H4 (cell line): ENCODE data around the gene BBOF1. TPM values are rescaled to one million over a fixed set of nuclear protein-coding genes. Genes with fewer than 3 reads are reported as not detected.
A peak's percentile ranks its signal among the peaks of the same experiment; 100 is the strongest.

Experiments
- DNase-seq: peaks from one replicate; pipeline ENCODE4 v3.0.0-alpha.2; 2015; ENCODE audit warnings: low spot score
- total RNA-seq: library from RNA; depleted of rRNA; stranded (reverse); fragments of >200 nt; shearing (Covaris generic); gene quantifications from 2 replicates; pipeline ENCODE4 v1.2.3, GENCODE V29; 2014

The BBOF1 gene
- total RNA-seq, 1 experiment from 2014 or later = 0.70 TPM

DNA sequence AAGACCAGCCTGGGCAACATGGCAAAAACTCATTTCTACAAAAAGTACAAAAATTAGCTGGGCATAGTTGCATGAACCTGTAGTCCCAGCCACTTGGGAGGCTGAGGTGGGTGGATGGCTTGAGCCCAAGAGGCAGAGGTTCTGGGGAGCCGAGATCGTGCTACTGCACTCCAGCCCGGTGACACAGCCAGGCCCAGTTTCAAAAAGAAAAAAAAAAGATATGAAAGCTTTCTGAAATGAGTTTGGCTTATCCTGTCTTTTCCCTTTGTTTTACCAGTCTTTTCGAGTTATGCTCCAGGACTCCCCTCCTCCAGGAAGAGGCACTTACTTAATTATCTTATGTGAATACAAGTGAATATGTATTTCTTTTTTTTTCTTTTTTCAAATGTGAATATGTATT is 3.2 kb downstream of the BBOF1 start:
- DNase-seq = no peak

DNA sequence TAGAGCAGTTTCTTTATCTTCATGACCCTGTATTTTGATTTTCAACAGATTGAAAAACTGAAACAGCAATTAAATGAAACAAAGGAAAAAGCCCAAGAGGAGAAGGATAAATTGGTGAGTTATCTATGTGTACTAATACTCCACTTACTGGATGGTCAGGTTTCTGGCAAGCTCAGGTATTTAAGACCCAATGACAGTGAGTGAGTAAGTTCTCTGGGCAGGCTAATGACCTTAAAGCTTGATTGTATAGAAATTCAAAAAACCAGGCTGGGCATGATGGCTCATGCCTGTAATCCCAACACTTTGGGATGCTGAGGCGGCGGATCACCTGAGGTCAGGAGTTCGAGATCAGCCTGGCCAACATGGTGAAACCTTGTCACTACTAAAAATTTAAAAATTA is 10.0 kb downstream of the BBOF1 start:
- DNase-seq = no peak

DNA sequence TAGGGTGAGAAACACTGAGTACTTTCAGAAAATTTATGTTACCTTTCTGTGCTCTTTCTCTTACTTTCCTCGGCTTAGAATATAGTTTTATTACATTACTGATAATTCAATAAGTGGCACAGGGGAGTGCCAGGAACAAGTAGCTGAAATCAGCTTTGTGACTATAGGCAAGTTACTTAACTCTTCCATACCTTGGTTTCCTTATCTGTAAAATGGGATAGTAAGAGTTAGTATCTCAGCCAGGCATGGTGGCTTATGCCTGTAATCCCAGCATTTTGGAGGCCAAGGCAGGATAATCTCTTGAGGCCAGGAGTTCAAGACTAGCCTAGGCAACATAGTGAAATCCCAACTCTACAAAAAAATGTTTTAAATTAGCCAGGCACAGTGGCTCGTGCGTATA is 15.4 kb downstream of the BBOF1 start:
- DNase-seq = no peak

DNA sequence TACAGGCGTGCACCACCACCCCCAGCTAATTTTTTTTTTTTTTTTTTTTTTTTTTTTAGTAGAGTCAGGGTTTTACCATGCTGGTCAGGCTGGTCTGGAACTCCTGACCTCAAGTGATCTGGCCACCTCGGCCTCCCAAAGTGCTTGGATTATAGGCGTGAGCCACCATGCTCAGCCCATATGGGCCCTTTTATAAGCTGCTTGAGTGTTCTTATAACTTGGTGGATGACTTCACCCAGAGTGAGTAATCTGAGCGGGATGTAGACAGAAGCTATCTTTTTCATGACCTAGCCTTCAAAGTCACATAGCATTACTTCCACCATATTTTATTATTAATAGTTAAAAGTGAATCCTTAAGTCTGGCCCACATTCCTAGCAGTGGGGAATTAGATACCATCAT is 16.4 kb downstream of the BBOF1 start:
- DNase-seq = no peak

DNA sequence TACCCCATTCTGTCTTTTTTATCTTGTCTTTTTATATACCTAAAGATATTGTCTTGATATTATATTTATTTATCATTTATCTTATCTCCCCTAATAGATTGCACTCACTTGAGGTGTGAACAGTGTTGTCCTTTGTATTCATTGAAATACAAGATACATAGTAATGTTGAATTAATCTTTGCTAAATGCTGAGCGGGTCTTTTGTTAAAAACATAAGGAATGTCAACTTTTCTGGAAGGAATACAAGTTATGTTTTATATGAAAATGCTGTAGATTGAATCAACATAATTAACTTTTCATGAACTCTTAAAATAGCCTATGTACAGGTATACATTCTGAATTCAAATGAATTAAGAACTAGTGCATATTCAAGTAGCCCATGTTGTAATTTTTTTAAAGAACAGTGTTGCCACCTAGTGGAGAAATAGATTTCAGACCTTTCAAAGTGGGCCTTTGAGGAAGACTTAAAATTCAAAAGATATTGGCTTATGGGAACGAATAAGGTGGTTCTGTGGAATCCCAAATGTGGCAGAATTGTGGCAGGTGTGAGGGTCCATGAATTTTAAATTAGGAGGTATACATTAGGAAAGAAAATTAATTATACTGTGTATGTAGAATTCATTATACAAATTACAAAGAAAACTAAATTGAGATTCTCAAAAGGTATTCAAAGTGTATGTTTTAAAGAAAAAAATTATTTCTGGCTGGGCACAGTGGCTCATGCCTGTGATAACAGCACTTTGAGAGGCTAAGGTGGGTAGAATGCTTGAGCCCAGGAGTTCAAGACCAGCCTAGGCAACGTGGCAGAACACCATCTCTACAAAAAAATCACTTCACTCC is 19.1 kb downstream of the BBOF1 start:
- DNase-seq = peak; percentile 38

DNA sequence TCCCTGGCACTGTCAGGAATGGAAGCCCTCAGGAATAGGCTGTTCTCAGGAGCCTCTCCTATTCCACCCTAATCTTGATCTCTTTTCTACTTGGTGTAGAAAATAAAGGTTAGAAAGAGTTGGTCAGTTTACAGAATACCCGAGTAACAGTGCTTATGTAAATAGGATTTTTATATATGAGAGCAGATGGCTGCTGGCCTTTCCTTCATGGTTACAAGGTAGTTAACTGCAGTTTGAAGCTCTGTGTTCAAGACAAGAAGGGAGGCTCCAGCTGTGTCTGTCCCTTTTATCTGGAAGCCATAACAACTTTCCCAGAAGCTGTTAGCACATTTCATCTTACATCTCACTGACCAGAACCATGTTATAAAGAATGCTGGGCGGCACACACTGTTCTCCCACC is 23.1 kb downstream of the BBOF1 start:
- no peak for DNase-seq

DNA sequence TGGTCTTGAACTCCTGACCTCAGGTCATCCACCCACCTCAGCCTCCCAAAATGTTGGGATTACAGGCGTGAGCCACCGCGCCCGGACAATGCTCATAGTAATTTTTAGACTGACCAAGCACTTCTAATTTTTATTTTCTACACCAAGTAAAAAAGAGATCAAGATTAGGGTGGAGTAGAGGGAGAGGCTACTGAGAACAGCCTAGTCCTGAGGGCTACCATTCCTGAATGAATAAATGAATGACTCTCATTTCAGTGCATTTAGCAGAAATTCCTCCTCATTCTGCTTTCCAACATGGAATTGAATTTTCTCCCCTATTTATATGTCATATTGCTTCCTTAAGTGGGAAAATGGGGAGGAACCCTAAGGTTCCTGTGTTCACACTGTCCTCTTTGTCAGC is 26.4 kb downstream of the BBOF1 start:
- no peak for DNase-seq

DNA sequence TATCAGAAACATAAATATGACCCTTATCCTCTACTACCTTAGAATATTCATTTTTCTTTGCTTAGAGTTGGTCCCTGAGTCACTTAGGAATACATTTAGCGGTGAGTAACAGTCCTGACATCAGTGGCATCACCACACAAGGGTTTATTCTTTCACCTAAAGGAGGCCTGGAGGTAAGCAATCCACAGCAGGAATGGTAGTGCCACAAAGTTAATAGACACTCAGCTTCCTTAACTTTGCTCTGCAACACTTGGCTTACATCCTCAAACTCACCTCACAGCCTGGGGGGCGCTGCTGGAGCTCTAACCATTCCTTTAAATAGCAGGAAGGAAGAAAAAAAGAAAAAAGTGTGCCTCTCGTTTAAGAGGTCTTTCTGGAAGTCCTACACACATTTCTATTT is 29.1 kb downstream of the BBOF1 start:
- peak; percentile 37 for DNase-seq

DNA sequence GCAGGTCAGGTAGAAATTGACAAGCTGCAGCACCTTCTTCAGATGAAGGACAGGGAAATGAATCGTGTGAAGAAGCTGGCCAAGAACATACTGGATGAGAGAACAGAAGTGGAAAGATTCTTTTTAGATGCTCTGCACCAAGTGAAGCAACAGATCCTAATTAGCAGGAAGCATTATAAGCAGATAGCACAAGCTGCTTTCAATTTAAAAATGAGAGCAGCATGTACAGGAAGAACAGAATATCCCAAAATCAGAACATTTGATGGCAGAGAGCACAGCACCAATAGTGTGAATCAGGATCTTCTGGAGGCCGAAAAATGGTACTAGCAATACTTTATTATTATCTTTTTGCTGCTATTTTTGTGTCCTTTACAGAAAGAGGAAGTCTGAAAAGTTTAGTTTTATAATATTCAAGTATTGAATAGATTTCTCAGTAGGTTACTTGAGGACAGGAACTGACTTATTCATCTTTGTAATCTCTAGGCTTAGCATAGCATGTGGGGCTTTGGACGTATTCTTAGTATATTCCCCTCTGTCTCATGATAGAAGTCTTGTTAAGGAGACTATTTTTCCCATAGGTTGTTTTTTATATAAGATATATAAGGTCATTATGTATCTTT is 30.8 kb downstream of the BBOF1 start:
- no peak for DNase-seq

DNA sequence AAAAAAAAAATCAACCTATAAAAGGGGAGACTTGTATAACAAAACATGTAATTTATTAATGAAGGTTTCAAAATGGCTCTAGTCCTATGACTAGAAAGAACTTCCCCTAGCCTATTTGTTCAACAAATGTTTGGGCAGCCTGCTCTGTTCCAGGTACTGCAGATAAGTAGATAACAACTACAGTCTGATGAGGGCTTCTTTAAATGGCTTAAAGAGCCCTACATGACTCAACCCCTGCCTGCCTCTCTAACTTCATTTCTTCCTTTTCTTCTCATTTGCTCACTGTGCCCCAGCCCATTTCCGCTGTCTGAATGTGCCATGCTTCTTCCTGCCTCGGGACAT is 43.6 kb downstream of the BBOF1 start:
- peak; percentile 60 for DNase-seq

DNA sequence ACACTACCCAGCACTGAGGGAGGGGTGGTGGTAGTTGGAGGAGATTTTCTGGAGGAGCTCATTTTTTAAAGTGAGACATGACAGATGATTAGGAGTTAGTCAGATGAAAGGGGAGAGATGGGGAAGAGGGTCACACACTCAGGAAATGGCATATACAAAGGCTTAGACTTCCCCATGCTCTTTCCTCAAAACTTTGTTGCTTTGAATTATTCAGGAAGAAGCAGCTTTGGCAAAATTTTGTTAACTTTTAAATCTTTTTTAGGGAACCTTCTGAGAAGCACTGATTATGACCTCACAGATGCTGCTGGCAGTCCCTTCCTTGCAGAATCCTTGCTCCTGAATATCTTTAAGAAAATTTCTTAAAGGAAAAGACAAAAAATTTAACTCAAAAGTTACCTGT is 45.3 kb downstream of the BBOF1 start:
- DNase-seq = no peak

DNA sequence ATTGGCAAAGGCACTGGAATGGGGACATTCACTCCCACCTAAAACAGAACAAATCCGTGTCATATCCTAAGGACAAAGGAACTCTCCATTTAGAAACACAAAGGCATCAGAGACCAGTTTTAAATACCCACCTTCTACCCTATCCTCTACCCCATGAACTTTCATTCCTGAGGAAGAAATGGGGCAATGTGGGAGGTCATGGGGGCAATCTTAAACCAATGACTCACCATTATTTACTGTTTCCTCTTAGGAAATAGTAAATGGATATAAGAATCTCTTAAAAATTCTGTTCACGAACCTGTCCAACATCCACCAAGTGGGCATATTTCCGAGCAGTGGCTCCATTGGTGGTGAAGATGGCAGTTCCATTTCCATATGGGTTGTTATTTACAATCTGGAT is 45.7 kb downstream of the BBOF1 start:
- DNase-seq = no peak

DNA sequence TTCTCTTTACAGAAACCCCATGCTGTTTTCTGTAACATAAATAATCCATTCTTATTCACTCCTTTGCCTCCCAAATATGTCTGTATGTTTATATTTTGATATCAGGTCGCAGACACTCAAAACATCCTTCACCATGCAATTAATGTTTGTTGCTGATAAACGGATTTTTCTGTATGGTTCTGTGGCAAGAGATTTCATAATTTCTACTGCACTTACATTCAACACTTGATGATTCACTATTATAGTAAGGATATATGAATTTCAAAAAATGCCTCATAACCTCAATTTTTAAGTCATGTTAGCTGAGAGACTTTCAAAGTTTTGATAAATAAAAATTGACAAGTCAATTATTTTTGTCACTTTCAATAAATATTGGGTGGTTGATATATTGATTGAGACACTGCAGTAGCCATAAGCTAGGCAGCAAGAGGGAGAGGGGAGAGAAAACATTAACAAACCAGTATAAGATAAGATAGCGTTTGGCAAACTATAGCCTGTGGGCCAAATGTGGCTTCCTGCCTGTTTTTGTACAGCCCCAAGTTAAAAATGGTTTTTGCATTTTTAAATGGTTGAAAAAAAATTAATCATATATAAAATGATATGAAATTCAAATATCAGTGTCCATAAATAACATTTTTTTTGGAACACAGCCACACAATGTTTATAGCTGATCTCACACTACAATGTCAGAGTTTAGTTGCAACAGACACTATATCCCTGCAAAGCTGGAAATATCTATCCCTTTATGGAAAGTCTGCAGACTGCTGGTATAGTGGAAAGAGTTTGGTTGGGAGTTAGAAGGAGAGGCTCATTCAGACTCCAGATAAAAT is 46.8 kb downstream of the BBOF1 start:
- DNase-seq = no peak

DNA sequence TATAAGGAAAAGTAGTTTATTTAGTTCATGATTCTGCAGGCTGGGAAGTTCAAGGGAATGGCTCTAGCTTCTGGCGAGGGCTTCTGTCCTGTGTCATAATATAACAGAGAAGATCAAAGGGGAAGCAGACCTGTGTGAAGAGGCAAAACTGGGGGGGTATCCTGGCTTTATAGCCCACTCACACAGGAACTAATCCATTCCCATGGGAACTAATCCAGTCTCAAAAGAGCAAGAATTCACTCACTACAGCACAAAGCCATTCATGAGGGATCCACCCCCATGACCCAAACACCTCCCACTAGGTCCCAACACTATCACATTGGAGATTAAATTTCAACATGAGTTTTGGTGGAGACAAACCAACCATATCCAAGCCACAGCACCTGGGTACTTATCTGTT is 58.3 kb downstream of the BBOF1 start:
- DNase-seq = no peak

DNA sequence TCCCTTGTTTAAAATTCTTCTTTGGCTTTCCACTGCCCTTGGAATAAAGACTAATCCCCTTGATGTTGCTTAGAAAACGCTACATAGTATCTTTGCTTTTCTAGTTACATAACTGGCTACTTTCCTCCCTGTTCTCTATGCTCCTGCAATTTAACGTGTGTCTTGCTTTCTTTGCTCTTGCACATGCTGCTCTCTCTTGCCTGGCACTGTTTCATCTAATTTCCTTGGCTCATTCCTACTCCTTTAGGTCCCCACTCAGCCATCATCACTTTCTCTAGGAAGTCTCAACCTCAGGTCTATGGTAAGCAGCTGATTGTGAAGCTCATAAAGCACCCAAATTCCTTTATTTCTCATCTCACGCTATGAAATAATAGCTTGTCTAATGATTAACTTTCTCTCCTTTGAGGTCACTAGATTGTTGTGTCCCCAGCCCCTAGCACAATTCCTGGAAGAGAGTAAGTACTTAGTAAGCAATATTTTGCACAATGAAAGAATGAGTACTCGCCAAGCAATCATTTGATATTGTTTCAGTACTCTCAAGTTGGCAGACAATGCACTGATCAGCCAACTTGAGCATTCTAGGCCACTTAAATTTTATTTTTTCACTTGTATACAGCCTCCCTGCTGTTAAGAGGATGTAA is 61.8 kb downstream of the BBOF1 start:
- DNase-seq = no peak

DNA sequence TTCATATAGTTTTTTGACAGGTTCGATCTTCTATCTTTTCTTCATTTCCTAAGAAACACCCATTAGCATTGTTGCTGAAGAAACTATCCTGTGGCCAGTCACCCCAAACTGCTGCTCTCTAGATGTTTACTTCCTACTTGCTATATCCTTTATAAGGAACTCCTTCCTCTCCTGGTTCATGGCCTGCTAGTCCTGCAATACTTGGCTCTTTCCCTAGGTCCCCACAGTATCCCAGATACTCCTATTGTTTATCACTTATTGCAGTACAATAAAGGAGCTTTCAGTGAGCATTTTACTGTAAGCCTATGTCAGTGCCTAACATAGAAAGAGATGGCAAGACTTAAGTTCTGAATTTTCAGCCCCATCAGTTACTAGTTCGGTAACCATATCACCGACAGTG is 62.3 kb downstream of the BBOF1 start:
- DNase-seq = no peak

DNA sequence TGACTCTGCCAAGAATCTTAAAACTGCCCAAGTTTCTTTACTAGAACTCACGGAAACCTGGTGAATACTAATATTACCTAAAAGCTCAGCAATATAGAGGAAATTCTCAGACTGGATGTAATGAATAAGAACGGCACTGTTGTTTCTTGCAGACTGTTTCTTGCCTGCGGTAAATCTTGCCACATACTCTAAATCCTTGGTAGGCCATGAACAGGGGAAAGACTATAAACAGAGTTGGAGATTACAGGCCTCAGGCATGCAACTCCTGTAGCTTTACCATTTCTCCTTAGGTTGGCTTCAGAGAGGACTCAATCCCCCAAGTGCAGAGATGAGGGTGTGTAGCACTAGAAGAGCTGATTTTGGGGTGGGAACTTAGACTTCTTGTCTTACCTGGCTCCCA is 64.0 kb downstream of the BBOF1 start:
- no peak for DNase-seq

DNA sequence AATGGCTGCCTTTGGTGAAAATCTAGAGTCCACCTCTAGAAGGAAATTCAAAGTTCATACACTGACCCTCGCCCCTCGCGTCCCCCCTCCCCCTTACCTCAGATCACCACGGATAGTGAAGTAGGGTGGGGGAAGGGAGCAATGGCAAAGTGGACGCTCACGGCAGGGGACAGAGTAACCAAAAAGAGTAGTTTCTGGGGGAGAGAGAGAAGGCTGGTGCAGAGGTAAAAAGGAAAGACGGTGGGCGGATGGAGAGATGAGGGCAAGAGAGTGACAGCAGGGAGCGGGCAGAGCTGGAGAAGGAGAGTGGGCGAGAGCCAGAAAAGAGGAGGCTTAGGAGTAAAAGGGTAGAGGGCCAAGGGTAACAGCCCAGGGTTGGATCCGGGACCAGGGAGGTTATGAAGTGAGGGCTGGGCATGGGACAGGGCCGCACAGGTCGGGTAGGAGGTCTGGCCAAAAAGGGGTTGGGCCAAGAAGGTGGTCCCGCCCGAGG is 64.7 kb downstream of the BBOF1 start:
- no peak for DNase-seq

DNA sequence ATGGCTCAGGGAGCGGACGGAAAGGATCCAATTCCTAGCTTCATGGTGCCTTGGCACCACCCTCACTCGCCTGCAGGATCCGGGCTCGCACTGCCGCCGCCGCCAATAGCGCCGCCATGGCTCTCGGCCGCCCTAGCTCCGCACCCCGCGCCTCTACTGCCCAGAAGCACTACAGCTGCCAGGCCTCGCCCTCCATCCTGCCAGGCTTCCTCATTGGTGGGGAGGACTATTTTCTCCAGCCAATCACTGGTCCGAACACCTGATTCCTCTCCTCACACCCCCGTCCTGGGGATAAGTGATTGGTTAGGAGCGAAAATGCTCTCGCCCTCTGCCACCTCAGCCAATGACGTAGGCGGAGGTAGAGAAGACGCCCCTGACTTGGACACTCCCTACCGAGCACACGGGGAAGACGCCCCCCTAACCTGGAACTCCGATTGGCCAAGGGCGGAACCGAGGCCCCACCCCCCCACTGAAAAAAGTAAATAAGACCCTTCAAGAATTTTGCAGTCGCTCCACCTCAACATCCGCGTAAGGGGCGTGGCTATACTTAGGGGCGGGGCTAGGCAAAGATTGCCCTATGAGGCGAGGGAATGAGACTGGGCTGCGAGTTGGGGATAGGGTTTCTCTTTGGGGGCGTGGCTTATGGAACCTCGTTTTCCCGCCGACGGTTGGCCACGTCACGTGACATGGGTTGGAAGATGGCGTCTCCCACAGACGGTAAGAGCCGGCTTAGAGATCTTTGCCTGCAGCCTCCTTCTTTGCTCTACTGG is 65.3 kb downstream of the BBOF1 start, which contains the start of the genes ALDH6A1 and LIN52:
Gene ALDH6A1 (minus strand): TSS at position 177 of the 770 bp plus-strand sequence. CDS start 59 bp downstream, at position 118.
Gene LIN52 (plus strand): TSS at position 680 of the 770 bp plus-strand sequence. CDS start 19 bp downstream, at position 699.
- DNase-seq = peak; percentile 100

DNA sequence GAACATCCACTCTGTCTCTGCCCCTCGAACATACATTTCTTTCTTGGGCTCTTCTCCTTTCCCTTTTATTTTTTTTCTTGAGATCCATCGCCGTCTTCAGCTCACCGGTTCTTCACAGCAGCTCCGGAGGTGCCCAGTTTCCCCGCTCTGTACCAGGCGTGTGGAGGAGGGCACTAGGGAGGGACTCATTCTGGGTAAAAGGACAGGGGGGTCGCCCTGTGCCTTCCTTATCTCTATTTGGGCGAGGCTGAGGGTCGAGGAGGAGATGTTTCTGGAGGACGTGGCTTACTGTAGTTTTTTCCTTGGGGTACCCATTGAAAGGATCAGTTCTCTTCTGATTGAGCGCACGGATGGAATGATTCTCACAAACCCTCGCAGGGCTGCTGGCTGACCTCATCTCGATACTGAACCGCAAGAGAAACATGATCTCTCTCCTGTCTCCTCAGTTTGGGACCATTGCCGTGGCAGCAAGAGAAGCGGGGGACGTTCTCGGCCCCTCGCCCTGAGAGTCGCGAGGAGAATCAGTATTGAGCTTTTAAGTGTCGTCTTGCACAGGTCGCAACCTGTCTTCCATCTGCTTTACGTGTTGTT is 66.0 kb downstream of the BBOF1 start:
- peak; percentile 8 for DNase-seq

DNA sequence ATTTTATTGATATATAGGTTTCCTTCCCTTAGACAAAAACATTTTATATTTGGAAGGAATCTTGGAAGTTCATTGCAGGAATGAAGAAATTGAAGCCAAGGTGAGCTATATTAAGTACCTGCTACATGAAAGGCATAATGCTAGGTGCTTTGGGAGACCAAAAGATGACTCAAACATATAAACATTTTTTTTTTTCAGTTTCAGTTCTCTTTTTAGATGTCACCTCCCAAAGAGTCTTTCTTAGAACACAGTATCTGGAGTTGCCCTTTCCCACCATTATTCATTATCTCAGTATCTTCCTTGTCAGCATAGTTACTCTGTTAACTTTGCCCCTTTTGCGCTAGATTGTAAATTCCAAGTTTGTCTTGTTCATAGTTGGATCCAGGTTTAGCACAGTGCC is 66.7 kb downstream of the BBOF1 start:
- DNase-seq = no peak
